Esophagus muscularis mucosa (tissue), 4 donors: Measurements from ENCODE around the gene CD36. TPM values are rescaled to one million over a fixed set of nuclear protein-coding genes. Genes with fewer than 3 reads are reported as not detected.

ENCODE experiments used
- DNase-seq: peaks from one replicate; pipeline ENCODE4 v3.0.0-alpha.2; 2017; ENCODE audit errors: extremely low spot score
- H3K27ac ChIP-seq, 4 donors: fragments of 200-600 bp; sonication (generic); replicated peaks in 1 of 4; 1 replicate in 3 of 4; 2 replicates in 1 of 4; pipeline ENCODE4 v1.5.1; 2016 to 2019; ENCODE audit warnings: mild to moderate bottlenecking in 1 of 4
- H3K27me3 ChIP-seq, 4 donors: fragments of 200-600 bp; sonication (generic); one replicate each; pipeline versions ENCODE4 v1.5.1 to v1.6.0; 2016 to 2019
- H3K36me3 ChIP-seq, 4 donors: fragments of 200-600 bp; sonication (generic); one replicate each; pipeline ENCODE4 v1.5.1; 2016 to 2019
- H3K4me1 ChIP-seq, 4 donors: fragments of 200-600 bp; sonication (generic); one replicate each; pipeline ENCODE4 v1.5.1; 2016 to 2019
- H3K4me3 ChIP-seq, 4 donors: fragments of 200-600 bp; sonication (generic); 1 replicate in 2 of 4; 2 replicates in 2 of 4; pipeline ENCODE4 v1.5.1; 2016 to 2019; ENCODE audit warnings: mild to moderate bottlenecking in 4 of 4, moderate library complexity in 1 of 4
- H3K9me3 ChIP-seq, 4 donors: fragments of 200-600 bp; sonication (generic); 1 replicate in 3 of 4; 2 replicates in 1 of 4; pipeline ENCODE4 v1.5.1; 2016 to 2019
- EP300 ChIP-seq: sonication (generic); formaldehyde crosslinking; IDR thresholded peaks from one replicate; pipeline ENCODE4 v1.6.1; 2017; ENCODE audit warnings: antibody characterized with exemption
- POLR2A ChIP-seq: fragments of 450-650 bp; IDR thresholded peaks from one replicate; pipeline ENCODE4 v1.6.1; 2017; ENCODE audit warnings: antibody characterized with exemption, moderate library complexity, mild to moderate bottlenecking, low read depth
- POLR2AphosphoS5 ChIP-seq, 2 donors: sonication (generic); formaldehyde crosslinking; IDR thresholded peaks; one replicate each; pipeline ENCODE4 v1.6.1; 2017; ENCODE audit warnings: antibody characterized with exemption in 2 of 2
- WGBS: methylation state at CpG from one replicate; pipeline ENCODE4 v1.1.5; 2018; 5-methylcytosine and 5-hydroxymethylcytosine counted together
- intact Hi-C: fragments of 100-400 bp; cut with DNase I; formaldehyde crosslinking; loops from one replicate; pipeline ENCODE4 v1.15.1; 2023
- total RNA-seq, 4 donors: library from RNA; depleted of rRNA; stranded (reverse); fragments of >200 nt; gene quantifications; one replicate each; pipeline versions ENCODE4 v1.1.0 to v1.2.1, GENCODE V29; 2016
- TF ChIP-seq, protein P1 (sequence below), 3 experiments: fragments of 200-600 bp in 2 of 3; fragments of 450-650 bp in 1 of 3; sonication (generic) in 2 of 3; IDR thresholded peaks; one replicate each; pipeline ENCODE4 v1.5.1; 2017 to 2019; ENCODE audit warnings: antibody characterized with exemption in 3 of 3, mild to moderate bottlenecking in 2 of 3, moderate library complexity in 1 of 3

CD36 gene
- total RNA-seq, 4 donors from 2014 or later, result 61.0 to 148 (median 87.7) TPM

DNA sequence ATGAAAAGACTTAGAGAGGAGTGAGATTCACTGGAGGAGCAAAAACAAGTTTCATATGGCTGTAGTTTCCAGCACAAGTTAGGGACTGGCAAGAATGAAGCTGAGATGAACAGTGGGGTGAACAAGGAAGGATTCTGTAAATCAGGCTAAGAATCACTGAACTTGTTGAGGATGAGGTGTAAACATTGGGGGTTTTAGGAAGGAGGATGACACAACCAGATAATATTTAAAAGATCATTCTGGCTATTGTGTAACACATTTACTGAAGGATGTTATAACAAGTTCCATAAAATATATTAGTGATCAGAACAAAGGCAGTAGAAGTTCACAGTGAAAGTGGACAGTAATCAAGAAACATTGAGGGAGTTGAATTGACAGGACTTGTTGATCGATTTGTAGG is 68.9 kb downstream of the CD36 start:
- WGBS, result 92% methylated on average over 1 of the region's 1 CpG
- no peaks in the 10 kb centered on the region for H3K4me1 ChIP-seq
- no peak overlapping the region for H3K27ac ChIP-seq
- H3K4me3 ChIP-seq, result no peak overlapping the region
- TF ChIP-seq POLR2A, result no peak
- TF ChIP-seq POLR2AphosphoS5 (IDR thresholded peaks at IDR 0.05), result no peak
- TF ChIP-seq EP300, result no peak
- TF ChIP-seq, protein P1, sequence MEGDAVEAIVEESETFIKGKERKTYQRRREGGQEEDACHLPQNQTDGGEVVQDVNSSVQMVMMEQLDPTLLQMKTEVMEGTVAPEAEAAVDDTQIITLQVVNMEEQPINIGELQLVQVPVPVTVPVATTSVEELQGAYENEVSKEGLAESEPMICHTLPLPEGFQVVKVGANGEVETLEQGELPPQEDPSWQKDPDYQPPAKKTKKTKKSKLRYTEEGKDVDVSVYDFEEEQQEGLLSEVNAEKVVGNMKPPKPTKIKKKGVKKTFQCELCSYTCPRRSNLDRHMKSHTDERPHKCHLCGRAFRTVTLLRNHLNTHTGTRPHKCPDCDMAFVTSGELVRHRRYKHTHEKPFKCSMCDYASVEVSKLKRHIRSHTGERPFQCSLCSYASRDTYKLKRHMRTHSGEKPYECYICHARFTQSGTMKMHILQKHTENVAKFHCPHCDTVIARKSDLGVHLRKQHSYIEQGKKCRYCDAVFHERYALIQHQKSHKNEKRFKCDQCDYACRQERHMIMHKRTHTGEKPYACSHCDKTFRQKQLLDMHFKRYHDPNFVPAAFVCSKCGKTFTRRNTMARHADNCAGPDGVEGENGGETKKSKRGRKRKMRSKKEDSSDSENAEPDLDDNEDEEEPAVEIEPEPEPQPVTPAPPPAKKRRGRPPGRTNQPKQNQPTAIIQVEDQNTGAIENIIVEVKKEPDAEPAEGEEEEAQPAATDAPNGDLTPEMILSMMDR (IDR thresholded peaks at IDR 0.05), result no peak
- no peaks in the 10 kb centered on the region for H3K36me3 ChIP-seq
- DNase-seq, result no peak
- H3K27me3 ChIP-seq, result no peaks in the 10 kb centered on the region
- H3K9me3 ChIP-seq, result no peaks in the 10 kb centered on the region
- intact Hi-C loops, result loop anchor here (10.0 kb wide), 1 partner anchor 547 kb away; no protein-coding TSS in a partner anchor

- Histone ChIP-seq H3K27me3 (no peaks in the 10 kb centered on the region), H3K4me3 (no peak overlapping the region), H3K27ac (no peak overlapping the region), H3K9me3 (no peaks in the 10 kb centered on the region), H3K36me3 (no peaks in the 10 kb centered on the region), H3K4me1 (no peaks in the 10 kb centered on the region)
- DNase-seq, result no peak
- intact Hi-C loops, result loop anchor here (10.0 kb wide), 1 partner anchor 547 kb away; no protein-coding TSS in a partner anchor
- TF ChIP-seq POLR2AphosphoS5 (IDR thresholded peaks at IDR 0.05), result no peak
- TF ChIP-seq, protein P1 (IDR thresholded peaks at IDR 0.05), result no peak
- no peak for TF ChIP-seq POLR2A
- no peak for TF ChIP-seq EP300
- WGBS, result 74% methylated on average over 2 of the region's 2 CpGs
Observed at GRCh38 chr7:80708123-80708522, 69.7 kb downstream of the CD36 start.

- H3K9me3 ChIP-seq, result no peaks in the 10 kb centered on the region
- intact Hi-C loops, result no loop called here
- no peaks in the 10 kb centered on the region for H3K27me3 ChIP-seq
- no peak overlapping the region for H3K4me3 ChIP-seq
- H3K27ac ChIP-seq, result no peak overlapping the region
- 80% methylated on average over 2 of the region's 2 CpGs for WGBS
- no peaks in the 10 kb centered on the region for H3K4me1 ChIP-seq
- TF ChIP-seq POLR2AphosphoS5 (IDR thresholded peaks at IDR 0.05) (no peak), EP300 (no peak), POLR2A (no peak)
- TF ChIP-seq, protein P1 (IDR thresholded peaks at IDR 0.05), result no peak
- no peaks in the 10 kb centered on the region for H3K36me3 ChIP-seq
- DNase-seq, result no peak
Observed at GRCh38 chr7:80711531-80711930, 73.1 kb downstream of the CD36 start.

- WGBS, result 61% methylated on average over 3 of the region's 3 CpGs
- Histone ChIP-seq H3K36me3 (no peaks in the 10 kb centered on the region), H3K27me3 (no peaks in the 10 kb centered on the region), H3K4me1 (peaks cover 7 to 32% (median 31%) of the 10 kb centered on the region in 4 donors), H3K9me3 (no peaks in the 10 kb centered on the region), H3K4me3 (no peak overlapping the region), H3K27ac (no peak overlapping the region)
- TF ChIP-seq, protein P1 (IDR thresholded peaks at IDR 0.05), result no peak
- TF ChIP-seq EP300 (no peak), POLR2AphosphoS5 (IDR thresholded peaks at IDR 0.05) (no peak), POLR2A (no peak)
- peak; percentile 42 for DNase-seq
- intact Hi-C loops, result no loop called here
Observed at GRCh38 chr7:80719261-80719660, 80.8 kb downstream of the CD36 start.

DNA sequence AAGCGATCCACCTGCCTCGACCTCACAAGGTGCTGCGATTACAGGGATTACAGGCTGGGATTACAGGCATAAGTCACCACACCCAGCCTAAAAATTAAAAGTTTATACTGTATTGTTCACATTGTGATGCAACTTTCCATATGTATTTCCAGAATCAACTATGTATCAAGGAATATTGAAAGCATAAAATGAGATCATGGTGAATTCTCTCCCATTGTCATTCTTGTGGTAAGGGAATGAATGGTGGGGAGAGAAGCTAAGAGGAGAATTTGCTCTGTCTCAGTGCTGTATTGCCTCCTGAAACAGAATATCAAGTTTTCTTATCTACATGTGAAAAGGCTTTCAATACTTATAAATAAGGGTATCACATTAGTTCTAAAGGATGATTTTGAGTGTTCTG is 81.7 kb downstream of the CD36 start:
- TF ChIP-seq, protein P1 (IDR thresholded peaks at IDR 0.05), result no peak
- TF ChIP-seq POLR2A, result no peak
- no peak for TF ChIP-seq EP300
- TF ChIP-seq POLR2AphosphoS5 (IDR thresholded peaks at IDR 0.05), result no peak
- Histone ChIP-seq H3K36me3 (no peaks in the 10 kb centered on the region), H3K27ac (no peak overlapping the region), H3K4me3 (no peak overlapping the region), H3K27me3 (no peaks in the 10 kb centered on the region), H3K9me3 (no peaks in the 10 kb centered on the region), H3K4me1 (peaks cover 7 to 41% (median 40%) of the 10 kb centered on the region in 4 donors)
- DNase-seq, result peak; percentile 24
- intact Hi-C loops, result loop anchor here (10.0 kb wide), 1 partner anchor 195 kb away; the partner anchor contains the start of gene SEMA3C
- 100% methylated on average over 3 of the region's 3 CpGs for WGBS
